ENCODE results near the gene NXPE4.
"Not testable (repeated sequence)": the region's sequence is repeated elsewhere in the genome, so short reads cannot be mapped to it uniquely, and the experiment has no call there.

The NXPE4 gene

GRCh38 chr11:114610550-114610949 lies 15.0 kb upstream of the NXPE4 start:
- no peak for DNase-seq (ENCODE audit: low read depth)

- no peak for DNase-seq (ENCODE audit: low read depth)
Measured at GRCh38 chr11:114609429-114609828, 13.8 kb upstream of the NXPE4 start.

DNA sequence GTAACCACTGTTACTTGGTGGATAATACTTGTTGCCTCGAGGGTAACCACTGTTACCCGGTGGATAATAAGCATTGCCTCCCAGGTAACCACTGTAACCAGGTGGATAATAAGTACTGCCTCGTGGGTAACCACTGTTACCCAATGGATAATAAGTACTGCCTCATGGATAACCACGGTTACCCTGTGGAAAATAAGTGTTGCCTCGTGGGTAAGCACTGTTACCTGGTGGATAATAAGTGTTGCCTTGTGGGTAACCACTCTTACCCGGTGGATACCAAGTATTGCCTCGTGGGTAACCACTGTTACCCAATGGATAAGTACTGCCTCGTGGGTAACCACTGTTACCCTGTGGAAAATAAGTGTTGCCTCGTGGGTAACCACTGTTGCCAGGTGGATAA lies 13.0 kb upstream of the NXPE4 start:
- DNase-seq (ENCODE audit: low read depth) = not testable (repeated sequence)

DNA sequence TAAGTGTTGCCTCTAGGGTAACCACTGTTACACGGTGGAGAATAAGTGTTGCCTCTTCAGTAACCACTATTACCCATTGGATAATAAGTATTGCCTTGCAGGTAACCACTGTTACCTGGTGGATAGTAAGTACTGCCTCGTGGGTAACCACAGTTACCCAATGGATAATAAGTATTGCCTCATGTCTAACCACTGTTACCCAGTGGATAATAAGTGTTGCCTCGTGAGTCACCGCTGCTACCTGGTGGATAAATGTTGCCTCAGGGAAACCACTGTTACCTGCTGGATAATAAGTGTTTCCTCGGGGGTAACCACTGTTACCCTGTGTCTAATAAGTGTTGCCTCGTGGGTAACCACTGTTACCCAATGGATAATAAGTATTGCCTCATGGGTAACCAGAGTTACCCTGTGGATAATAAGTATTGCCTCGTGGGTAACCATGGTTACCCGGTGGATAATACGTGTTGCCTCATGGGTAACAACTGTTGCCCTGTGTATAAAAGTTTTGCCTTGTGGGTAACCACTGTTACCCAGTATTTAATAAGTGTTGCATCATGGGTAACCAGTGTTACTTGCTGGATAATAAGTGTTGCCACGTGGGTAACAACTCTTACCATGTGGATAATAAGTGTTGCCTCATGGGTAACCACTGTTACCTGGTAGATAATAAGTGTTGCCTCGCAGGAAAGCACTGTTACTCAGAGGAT lies 12.3 kb upstream of the NXPE4 start:
- DNase-seq (ENCODE audit: low read depth) = no peak

DNA sequence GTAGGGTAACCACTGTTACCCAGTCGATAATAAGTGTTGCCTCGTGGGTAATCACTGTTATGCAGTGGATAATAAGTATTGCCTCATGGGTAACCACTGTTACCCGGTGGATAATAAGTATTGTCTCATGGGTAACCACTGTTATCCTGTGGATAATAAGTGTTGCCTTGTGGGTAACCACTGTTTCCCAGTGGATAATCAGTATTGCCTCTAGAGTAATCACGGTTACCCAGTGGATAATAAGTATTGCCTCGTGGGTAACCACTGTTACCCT lies 11.2 kb upstream of the NXPE4 start:
- DNase-seq (ENCODE audit: low read depth) = not testable (repeated sequence)

GRCh38 chr11:114606003-114606801 lies 10.6 kb upstream of the NXPE4 start:
- no peak for DNase-seq (ENCODE audit: low read depth)

GRCh38 chr11:114605370-114605769 lies 9.8 kb upstream of the NXPE4 start:
- DNase-seq (ENCODE audit: low read depth) = no peak

GRCh38 chr11:114604886-114605285 lies 9.3 kb upstream of the NXPE4 start:
- DNase-seq (ENCODE audit: low read depth) = no peak

DNA sequence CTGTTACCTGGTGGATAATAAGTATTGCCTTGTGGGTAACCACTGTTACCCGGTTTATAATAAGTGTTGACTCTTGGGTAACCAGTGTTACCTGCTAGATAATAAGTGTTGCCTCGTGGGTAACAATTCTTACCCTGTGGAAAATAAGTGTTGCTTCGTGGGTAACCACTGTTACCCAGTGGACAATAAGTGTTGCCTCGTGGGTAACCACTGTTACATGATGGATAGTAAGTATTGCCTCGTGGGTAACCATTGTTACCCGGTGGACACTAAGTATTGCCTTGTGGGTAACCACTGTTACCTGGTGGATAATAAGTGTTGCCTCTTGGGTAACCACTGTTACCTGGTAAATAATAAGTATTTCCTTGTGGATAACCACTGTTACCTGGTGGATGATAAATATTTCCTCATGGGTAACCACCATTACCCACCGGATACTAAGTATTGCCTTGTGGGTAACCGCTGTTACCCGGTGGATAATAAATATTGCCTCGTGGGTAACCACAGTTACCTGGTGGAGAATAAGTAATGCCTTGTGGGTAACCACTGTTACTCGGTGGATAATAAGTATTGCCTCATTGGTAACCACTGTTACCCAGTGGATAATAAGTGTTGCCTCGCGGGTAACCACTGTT lies 8.7 kb upstream of the NXPE4 start:
- DNase-seq (ENCODE audit: low read depth) = no peak

GRCh38 chr11:114603151-114603550 lies 7.6 kb upstream of the NXPE4 start:
- DNase-seq (ENCODE audit: low read depth) = not testable (repeated sequence)

GRCh38 chr11:114598461-114598860 lies 2.9 kb upstream of the NXPE4 start:
- no peak for DNase-seq (ENCODE audit: low read depth)

DNA sequence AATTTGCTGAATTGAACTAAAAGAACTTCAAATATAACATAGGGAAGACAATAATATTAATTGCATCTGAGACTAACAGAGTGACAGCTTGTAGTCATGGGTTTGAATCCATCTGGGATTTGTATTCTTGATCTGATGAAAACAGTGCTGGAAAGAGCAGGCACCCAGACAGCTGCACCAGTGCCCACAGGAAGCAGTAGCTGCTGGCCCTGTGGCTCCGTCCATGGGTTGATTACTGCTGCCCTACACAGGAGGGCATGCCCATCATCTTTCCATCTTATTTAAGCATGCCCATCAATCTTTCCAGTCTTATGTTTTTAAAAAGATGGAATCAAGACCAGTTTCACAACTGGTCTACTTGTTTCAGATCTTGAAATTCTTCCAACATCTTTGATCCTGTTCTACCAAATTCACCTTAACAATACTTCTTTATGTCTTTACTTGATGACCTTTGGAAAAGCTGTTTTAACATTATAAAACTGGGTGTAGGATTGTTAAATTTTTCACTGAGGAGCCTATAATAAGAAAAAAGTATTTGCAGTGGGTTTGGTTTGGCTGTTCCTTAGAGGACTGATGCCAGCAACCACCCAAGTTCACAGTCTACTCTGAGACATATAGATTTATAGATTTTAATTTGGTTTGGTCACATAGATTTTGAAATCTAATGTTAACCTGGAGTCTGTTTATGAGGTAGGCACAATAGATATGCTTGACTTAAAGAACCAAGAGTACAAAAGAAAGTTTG lies 761 bp upstream of the NXPE4 start:
- DNase-seq (ENCODE audit: low read depth) = no peak

GRCh38 chr11:114594703-114595102 lies 883 bp downstream of the NXPE4 start:
- no peak for DNase-seq (ENCODE audit: low read depth)

DNA sequence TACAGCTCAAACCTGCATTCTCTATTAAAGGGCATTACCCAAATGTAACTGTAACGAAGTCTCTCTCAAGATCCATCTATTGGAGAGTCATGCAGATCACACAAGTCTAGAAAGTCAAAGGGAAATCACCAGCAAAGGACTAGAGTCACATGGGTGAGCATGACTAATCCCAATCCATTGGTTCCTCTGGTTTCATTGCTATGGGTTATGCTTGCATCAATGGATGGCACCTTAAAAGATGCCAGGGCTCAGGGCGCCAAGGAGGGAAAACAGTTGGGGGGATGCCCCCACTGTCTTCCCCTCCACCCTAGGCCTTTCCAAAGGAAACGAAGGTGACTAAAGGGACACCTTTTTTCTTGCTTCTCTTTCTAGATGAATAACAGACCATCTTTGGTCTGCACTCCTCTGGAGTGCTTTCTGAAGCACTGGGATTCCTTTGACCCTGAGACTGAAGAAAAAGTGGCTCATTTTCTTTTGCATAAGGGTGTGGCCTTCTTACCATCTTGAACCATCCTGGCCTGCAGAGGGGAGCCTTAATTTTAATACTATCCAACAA lies 8.1 kb downstream of the NXPE4 start:
- no peak for DNase-seq (ENCODE audit: low read depth)

GRCh38 chr11:114586797-114587196 lies 8.8 kb downstream of the NXPE4 start:
- no peak for DNase-seq (ENCODE audit: low read depth)

- DNase-seq (ENCODE audit: low read depth) = no peak
Measured at GRCh38 chr11:114571712-114572111, 23.9 kb downstream of the NXPE4 start.

GRCh38 chr11:114569801-114570200 lies 25.8 kb downstream of the NXPE4 start:
- no peak for DNase-seq (ENCODE audit: low read depth)

DNA sequence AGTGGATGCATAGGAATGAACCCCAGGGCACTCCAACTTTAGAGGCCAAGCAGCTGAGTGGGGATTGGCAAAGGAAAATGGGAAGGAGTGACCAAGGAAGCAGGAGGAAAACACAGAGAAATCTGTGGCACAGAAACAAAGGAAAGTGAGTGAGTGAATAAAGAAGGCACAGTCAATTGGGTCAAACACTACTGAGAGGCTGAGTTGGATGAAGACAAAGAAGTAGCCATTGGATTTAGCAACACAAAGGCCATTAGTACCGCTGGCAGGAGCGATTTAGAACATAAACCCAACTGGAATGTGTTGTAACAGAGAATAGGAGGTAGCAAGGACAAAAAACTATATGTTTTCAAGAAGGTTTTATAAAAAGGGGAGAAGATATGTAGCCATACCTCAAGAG lies 29.3 kb downstream of the NXPE4 start:
- no peak for DNase-seq (ENCODE audit: low read depth)

DNA sequence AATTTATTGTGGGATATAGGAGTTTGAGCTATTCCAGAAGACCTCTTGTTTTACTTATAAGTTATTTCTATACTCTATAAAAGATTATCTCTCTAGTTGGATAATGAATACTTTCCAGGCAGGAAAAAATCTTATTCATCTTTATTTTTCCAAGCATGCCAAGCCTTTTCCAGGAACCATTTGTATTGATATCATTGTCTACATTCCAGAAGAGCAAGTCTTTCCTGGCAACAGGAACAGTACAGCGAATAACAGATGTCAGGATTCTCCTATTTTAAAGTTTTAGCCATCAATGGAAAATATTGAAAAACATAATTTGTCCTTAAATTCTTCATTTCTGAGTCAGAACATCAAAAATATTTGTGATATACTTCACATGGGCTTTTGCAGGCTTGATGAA lies 30.8 kb downstream of the NXPE4 start:
- no peak for DNase-seq (ENCODE audit: low read depth)

- no peak for DNase-seq (ENCODE audit: low read depth)
Measured at GRCh38 chr11:114563077-114563476, 32.5 kb downstream of the NXPE4 start.

- no peak for DNase-seq (ENCODE audit: low read depth)
Measured at GRCh38 chr11:114562166-114562916, 33.2 kb downstream of the NXPE4 start.

All from CMK (cell line).